Measurements from ENCODE around the gene PALD1. TPM values are rescaled to one million over a fixed set of nuclear protein-coding genes. Genes with fewer than 3 reads are reported as not detected.

PALD1 gene
- 1 to 10 TPM; 2.1 to 3.4 TPM for polyA plus RNA-seq

GRCh38 chr10:70478191-70479164 lies at the start of gene PALD1:
TSS of gene PALD1 (plus strand) at chr10:70478767. CDS start at chr10:70525952, 47,185 bp downstream.
- H3K9me3 ChIP-seq (ENCODE audit: control insufficient read depth in 2 of 2, insufficient read depth in 1 of 2, low read depth in 1 of 2, low read length in 1 of 2), result no peaks in the 10 kb centered on the region
- H3K27me3 ChIP-seq (ENCODE audit: control insufficient read depth in 1 of 2, insufficient read depth in 2 of 2, low read length in 2 of 2), result no peaks in the 10 kb centered on the region
- H3K4me3 ChIP-seq (ENCODE audit: low read depth in 1 of 2, low read length in 2 of 2), result peak within 1 kb of the TSS; percentile 52 to 55
- 1% methylated on average over 105 to 110 of the region's 110 CpGs for WGBS, 2 donors
- H3K27ac ChIP-seq (ENCODE audit: low read depth in 2 of 2, low read length in 1 of 2), result peak within 1 kb of the TSS; percentile 51 to 60
- H3K4me1 ChIP-seq (ENCODE audit: control insufficient read depth in 2 of 2, insufficient read depth in 2 of 2, low read length in 1 of 2), result peaks cover 4 to 29% of the 10 kb centered on the region in 2 donors
- no peaks in the 10 kb centered on the region for H3K36me3 ChIP-seq (ENCODE audit: control insufficient read depth in 2 of 2, insufficient read depth in 2 of 2, low read length in 1 of 2)

DNA sequence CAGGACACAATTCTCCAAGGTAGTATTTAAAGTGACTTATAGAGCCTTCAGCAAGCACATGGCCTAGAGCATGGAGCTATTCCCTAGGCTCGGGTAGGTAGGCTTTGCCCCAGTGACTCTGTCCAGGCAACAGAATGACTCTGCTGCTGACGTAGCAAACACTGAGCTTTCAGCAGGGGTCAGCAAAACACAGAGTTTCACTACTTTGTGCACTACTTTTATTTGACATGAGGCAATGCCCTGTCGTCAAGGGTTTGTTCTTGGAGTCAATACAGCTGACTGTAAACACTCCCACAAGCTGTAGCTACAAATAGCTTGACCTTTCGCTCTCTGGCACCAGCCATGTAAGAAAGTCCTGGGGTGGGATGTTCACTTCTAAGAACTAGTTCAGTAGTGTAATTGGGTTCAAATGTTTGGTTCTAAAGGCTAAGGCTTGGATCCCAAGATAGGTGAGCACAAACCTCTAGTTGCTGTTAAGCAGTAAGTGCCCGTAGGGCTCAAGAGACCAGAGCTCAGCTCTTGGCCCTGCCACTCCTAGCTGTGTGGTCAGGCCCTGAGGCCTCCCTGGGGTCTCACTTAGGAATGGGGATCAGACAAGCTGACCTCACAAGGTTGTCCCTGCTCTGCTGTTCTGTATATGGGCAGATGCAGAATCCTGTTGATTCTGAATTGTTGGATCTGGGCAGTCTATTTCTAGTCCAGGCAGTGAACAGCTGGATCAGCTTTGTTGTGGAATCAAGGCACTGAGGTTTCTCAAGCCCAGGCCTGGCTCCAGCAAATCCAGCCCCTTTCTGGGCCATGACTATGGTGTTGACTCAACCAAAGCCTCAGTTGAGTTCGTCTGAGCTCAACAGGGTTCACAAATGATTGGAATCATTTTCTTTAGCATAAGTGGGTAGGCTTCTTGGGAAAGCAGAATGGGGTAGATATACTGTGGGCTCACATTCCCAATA lies 47.8 kb upstream of the PALD1 start:
- Histone ChIP-seq H3K4me1 (ENCODE audit: control insufficient read depth in 2 of 2, insufficient read depth in 2 of 2, low read length in 1 of 2) (no peaks in the 10 kb centered on the region), H3K4me3 (ENCODE audit: low read depth in 1 of 2, low read length in 2 of 2) (no peak overlapping the region), H3K9me3 (ENCODE audit: control insufficient read depth in 2 of 2, insufficient read depth in 1 of 2, low read depth in 1 of 2, low read length in 1 of 2) (no peaks in the 10 kb centered on the region), H3K27ac (ENCODE audit: low read depth in 2 of 2, low read length in 1 of 2) (peak overlapping the region; percentile 68 to 73), H3K27me3 (ENCODE audit: control insufficient read depth in 1 of 2, insufficient read depth in 2 of 2, low read length in 2 of 2) (no peaks in the 10 kb centered on the region), H3K36me3 (ENCODE audit: control insufficient read depth in 2 of 2, insufficient read depth in 2 of 2, low read length in 1 of 2) (peaks cover 2 to 9% of the 10 kb centered on the region in 2 donors)
- 39 to 52% methylated on average over 6 of the region's 6 CpGs for WGBS, 2 donors

DNA sequence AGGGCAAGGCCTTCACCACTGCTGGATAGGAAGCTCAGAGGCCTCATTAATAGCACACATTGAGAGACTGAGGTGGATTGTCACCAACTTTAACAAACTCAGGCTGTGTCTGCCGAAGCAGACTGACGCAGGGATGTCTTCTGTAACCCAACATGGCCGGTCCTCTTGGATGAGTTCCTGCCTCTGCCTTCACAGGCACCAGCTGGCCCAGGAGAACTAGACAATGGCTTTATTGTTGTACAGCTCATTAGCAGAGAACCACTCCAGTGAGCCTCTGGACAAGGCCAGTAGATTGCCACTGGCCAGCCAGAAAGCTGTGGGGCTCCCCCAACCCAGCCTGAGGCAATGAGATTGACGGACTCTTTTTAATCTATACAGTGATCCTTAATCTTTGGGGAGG lies 46.5 kb upstream of the PALD1 start:
- Histone ChIP-seq H3K27ac (ENCODE audit: low read depth in 2 of 2, low read length in 1 of 2) (no peak overlapping the region), H3K36me3 (ENCODE audit: control insufficient read depth in 2 of 2, insufficient read depth in 2 of 2, low read length in 1 of 2) (peaks cover 2 to 9% of the 10 kb centered on the region in 2 donors), H3K4me3 (ENCODE audit: low read depth in 1 of 2, low read length in 2 of 2) (no peak overlapping the region), H3K9me3 (ENCODE audit: control insufficient read depth in 2 of 2, insufficient read depth in 1 of 2, low read depth in 1 of 2, low read length in 1 of 2) (no peaks in the 10 kb centered on the region), H3K4me1 (ENCODE audit: control insufficient read depth in 2 of 2, insufficient read depth in 2 of 2, low read length in 1 of 2) (no peaks in the 10 kb centered on the region), H3K27me3 (ENCODE audit: control insufficient read depth in 1 of 2, insufficient read depth in 2 of 2, low read length in 2 of 2) (no peaks in the 10 kb centered on the region)
- WGBS, 2 donors, result 54 to 68% methylated on average over 4 of the region's 4 CpGs

GRCh38 chr10:70432561-70433263 lies 45.9 kb upstream of the PALD1 start:
- no peak overlapping the region for H3K4me3 ChIP-seq (ENCODE audit: low read depth in 1 of 2, low read length in 2 of 2)
- 62 to 71% methylated on average over 6 of the region's 6 CpGs for WGBS, 2 donors
- no peaks in the 10 kb centered on the region for H3K4me1 ChIP-seq (ENCODE audit: control insufficient read depth in 2 of 2, insufficient read depth in 2 of 2, low read length in 1 of 2)
- no peak overlapping the region for H3K27ac ChIP-seq (ENCODE audit: low read depth in 2 of 2, low read length in 1 of 2)
- peaks cover 2 to 9% of the 10 kb centered on the region in 2 donors for H3K36me3 ChIP-seq (ENCODE audit: control insufficient read depth in 2 of 2, insufficient read depth in 2 of 2, low read length in 1 of 2)
- no peaks in the 10 kb centered on the region for H3K9me3 ChIP-seq (ENCODE audit: control insufficient read depth in 2 of 2, insufficient read depth in 1 of 2, low read depth in 1 of 2, low read length in 1 of 2)
- H3K27me3 ChIP-seq (ENCODE audit: control insufficient read depth in 1 of 2, insufficient read depth in 2 of 2, low read length in 2 of 2), result no peaks in the 10 kb centered on the region

DNA sequence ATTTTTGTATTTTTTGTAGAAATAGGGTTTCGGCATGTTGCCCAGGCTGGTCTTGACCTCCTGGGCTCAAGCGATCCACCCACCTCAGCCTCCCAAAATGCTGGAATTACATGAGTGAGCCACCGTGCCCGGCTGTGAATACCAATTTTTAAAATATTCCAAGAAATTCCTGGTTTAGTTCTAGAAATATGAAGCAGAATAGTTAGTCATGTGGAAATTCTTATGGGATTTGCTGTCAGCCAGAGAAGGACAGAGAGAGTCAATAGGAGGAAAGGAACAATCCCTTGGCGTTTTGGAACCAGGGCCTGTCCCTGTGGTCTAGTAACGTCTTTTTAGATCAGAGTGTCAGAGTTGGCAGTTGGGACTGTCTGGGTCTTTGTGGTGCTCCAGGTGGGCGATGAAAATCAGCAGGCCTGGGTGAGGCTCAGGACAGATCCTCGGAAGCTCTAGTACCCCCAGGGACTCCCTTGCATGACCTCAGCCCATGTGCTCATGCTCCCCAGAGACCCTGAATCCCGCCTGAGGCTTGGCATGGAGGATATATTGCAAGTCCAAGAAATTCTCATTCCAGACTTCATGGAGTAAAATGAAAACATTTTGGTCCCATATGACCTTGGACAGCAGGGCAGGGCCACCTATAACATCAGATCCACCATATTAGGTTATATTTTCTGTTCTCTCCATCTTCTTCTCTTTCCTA lies 44.8 kb upstream of the PALD1 start:
- WGBS, 2 donors, result 84 to 86% methylated on average over 9 of the region's 9 CpGs

GRCh38 chr10:70435241-70436085 lies 43.1 kb upstream of the PALD1 start:
- no peaks in the 10 kb centered on the region for H3K27me3 ChIP-seq (ENCODE audit: control insufficient read depth in 1 of 2, insufficient read depth in 2 of 2, low read length in 2 of 2)
- 92 to 93% methylated on average over 19 of the region's 19 CpGs for WGBS, 2 donors

More for the DNA sequence above, 44.8 kb upstream of the PALD1 start:
- Histone ChIP-seq H3K9me3 (ENCODE audit: control insufficient read depth in 2 of 2, insufficient read depth in 1 of 2, low read depth in 1 of 2, low read length in 1 of 2) (no peaks in the 10 kb centered on the region), H3K27me3 (ENCODE audit: control insufficient read depth in 1 of 2, insufficient read depth in 2 of 2, low read length in 2 of 2) (no peaks in the 10 kb centered on the region), H3K4me3 (ENCODE audit: low read depth in 1 of 2, low read length in 2 of 2) (no peak overlapping the region), H3K36me3 (ENCODE audit: control insufficient read depth in 2 of 2, insufficient read depth in 2 of 2, low read length in 1 of 2) (peaks cover 0 to 3% of the 10 kb centered on the region in 2 donors), H3K4me1 (ENCODE audit: control insufficient read depth in 2 of 2, insufficient read depth in 2 of 2, low read length in 1 of 2) (no peaks in the 10 kb centered on the region), H3K27ac (ENCODE audit: low read depth in 2 of 2, low read length in 1 of 2) (no peak overlapping the region)

GRCh38 chr10:70437721-70438120 lies 40.8 kb upstream of the PALD1 start:
- Histone ChIP-seq H3K36me3 (ENCODE audit: control insufficient read depth in 2 of 2, insufficient read depth in 2 of 2, low read length in 1 of 2) (no peaks in the 10 kb centered on the region), H3K27me3 (ENCODE audit: control insufficient read depth in 1 of 2, insufficient read depth in 2 of 2, low read length in 2 of 2) (peaks cover 0 to 10% of the 10 kb centered on the region in 2 donors), H3K4me3 (ENCODE audit: low read depth in 1 of 2, low read length in 2 of 2) (no peak overlapping the region), H3K9me3 (ENCODE audit: control insufficient read depth in 2 of 2, insufficient read depth in 1 of 2, low read depth in 1 of 2, low read length in 1 of 2) (no peaks in the 10 kb centered on the region), H3K27ac (ENCODE audit: low read depth in 2 of 2, low read length in 1 of 2) (no peak overlapping the region), H3K4me1 (ENCODE audit: control insufficient read depth in 2 of 2, insufficient read depth in 2 of 2, low read length in 1 of 2) (peaks cover 4 to 15% of the 10 kb centered on the region in 2 donors)
- WGBS, 2 donors, result 60 to 78% methylated on average over 5 of the region's 5 CpGs

More at GRCh38 chr10:70435241-70436085, 43.1 kb upstream of the PALD1 start:
- no peak overlapping the region for H3K4me3 ChIP-seq (ENCODE audit: low read depth in 1 of 2, low read length in 2 of 2)
- no peaks in the 10 kb centered on the region for H3K36me3 ChIP-seq (ENCODE audit: control insufficient read depth in 2 of 2, insufficient read depth in 2 of 2, low read length in 1 of 2)
- no peaks in the 10 kb centered on the region for H3K9me3 ChIP-seq (ENCODE audit: control insufficient read depth in 2 of 2, insufficient read depth in 1 of 2, low read depth in 1 of 2, low read length in 1 of 2)
- no peak overlapping the region for H3K27ac ChIP-seq (ENCODE audit: low read depth in 2 of 2, low read length in 1 of 2)
- H3K4me1 ChIP-seq (ENCODE audit: control insufficient read depth in 2 of 2, insufficient read depth in 2 of 2, low read length in 1 of 2), result peaks cover 0 to under 1% of the 10 kb centered on the region in 2 donors

Data from esophagus (tissue), 2 donors.